Dendritic cell treated with granulocyte-macrophage colony-stimulating factor and Interleukin-4, amounts not matched to agents 40 ng/mL and 50 ng/mL, for 4 days (primary cell): ENCODE data around the gene SV2B.

Experiments used
- H3K27ac Mint-ChIP-seq: one replicate; pipeline ENCODE4 v1.8.0; 2022; ENCODE audit warnings: mild to moderate bottlenecking, mixed read lengths
- H3K27me3 Mint-ChIP-seq: one replicate; pipeline ENCODE4 v1.8.0; 2022; ENCODE audit warnings: mild to moderate bottlenecking, mixed read lengths
- H3K36me3 Mint-ChIP-seq: one replicate; pipeline ENCODE4 v1.8.0; 2022; ENCODE audit warnings: low read depth, mixed read lengths
- H3K4me1 Mint-ChIP-seq: one replicate; pipeline ENCODE4 v1.8.0; 2022; ENCODE audit warnings: low read depth, mixed read lengths
- H3K4me3 Mint-ChIP-seq: one replicate; pipeline ENCODE4 v1.8.0; 2022; ENCODE audit warnings: mild to moderate bottlenecking, moderate library complexity, mixed read lengths
- H3K9me3 Mint-ChIP-seq: one replicate; pipeline ENCODE4 v1.8.0; 2022; ENCODE audit warnings: mixed read lengths
- intact Hi-C: fragments of 100-400 bp; cut with micrococcal nuclease; formaldehyde crosslinking; loops from one replicate; pipeline ENCODE4 v1.15.0; 2022

SV2B gene

GRCh38 chr15:91253605-91254004, 153.5 kb downstream of the SV2B start:
- no peaks in the 10 kb centered on the region for H3K36me3 Mint-ChIP-seq
- intact Hi-C loops, result no loop called here
- H3K27me3 Mint-ChIP-seq, result no peaks in the 10 kb centered on the region
- H3K9me3 Mint-ChIP-seq, result no peaks in the 10 kb centered on the region
- H3K4me1 Mint-ChIP-seq, result peaks cover 59% of the 10 kb centered on the region
- H3K27ac Mint-ChIP-seq, result peak overlapping the region; percentile 26
- H3K4me3 Mint-ChIP-seq, result no peak overlapping the region

- H3K9me3 Mint-ChIP-seq, result no peaks in the 10 kb centered on the region
- H3K27ac Mint-ChIP-seq, result peak overlapping the region; percentile 26
- no peak overlapping the region for H3K4me3 Mint-ChIP-seq
- no peaks in the 10 kb centered on the region for H3K36me3 Mint-ChIP-seq
- intact Hi-C loops, result no loop called here
- H3K27me3 Mint-ChIP-seq, result no peaks in the 10 kb centered on the region
- H3K4me1 Mint-ChIP-seq, result peaks cover 61% of the 10 kb centered on the region
These were observed 154.7 kb downstream of the SV2B start for GRCh38 chr15:91254766-91255165.

GRCh38 chr15:91255670-91256192, 155.7 kb downstream of the SV2B start:
- Mint-ChIP-seq H3K4me3 (no peak overlapping the region), H3K36me3 (no peaks in the 10 kb centered on the region), H3K4me1 (peaks cover 61% of the 10 kb centered on the region), H3K27ac (no peak overlapping the region), H3K27me3 (no peaks in the 10 kb centered on the region), H3K9me3 (no peaks in the 10 kb centered on the region)
- intact Hi-C loops, result no loop called here

- intact Hi-C loops, result no loop called here
- Mint-ChIP-seq H3K4me3 (no peak overlapping the region), H3K4me1 (peaks cover 47% of the 10 kb centered on the region), H3K27me3 (no peaks in the 10 kb centered on the region), H3K27ac (peak overlapping the region; percentile 46), H3K9me3 (no peaks in the 10 kb centered on the region), H3K36me3 (no peaks in the 10 kb centered on the region)
These were observed 157.8 kb downstream of the SV2B start for GRCh38 chr15:91257746-91258414.

GRCh38 chr15:91258415-91258759, 158.3 kb downstream of the SV2B start:
- peak overlapping the region; percentile 46 for H3K27ac Mint-ChIP-seq
- H3K36me3 Mint-ChIP-seq, result no peaks in the 10 kb centered on the region
- H3K4me1 Mint-ChIP-seq, result peaks cover 46% of the 10 kb centered on the region
- H3K4me3 Mint-ChIP-seq, result no peak overlapping the region
- H3K27me3 Mint-ChIP-seq, result no peaks in the 10 kb centered on the region
- H3K9me3 Mint-ChIP-seq, result no peaks in the 10 kb centered on the region
- intact Hi-C loops, result no loop called here

- Mint-ChIP-seq H3K4me3 (no peak overlapping the region), H3K27ac (no peak overlapping the region), H3K4me1 (peaks cover 39% of the 10 kb centered on the region), H3K9me3 (no peaks in the 10 kb centered on the region), H3K27me3 (no peaks in the 10 kb centered on the region), H3K36me3 (no peaks in the 10 kb centered on the region)
- intact Hi-C loops, result no loop called here
These were observed 159.0 kb downstream of the SV2B start for GRCh38 chr15:91259077-91259476.

- H3K36me3 Mint-ChIP-seq, result no peaks in the 10 kb centered on the region
- H3K9me3 Mint-ChIP-seq, result no peaks in the 10 kb centered on the region
- no peak overlapping the region for H3K27ac Mint-ChIP-seq
- H3K4me1 Mint-ChIP-seq, result peaks cover 23% of the 10 kb centered on the region
- H3K4me3 Mint-ChIP-seq, result no peak overlapping the region
- H3K27me3 Mint-ChIP-seq, result no peaks in the 10 kb centered on the region
- intact Hi-C loops, result no loop called here
These were observed 161.3 kb downstream of the SV2B start for GRCh38 chr15:91261345-91261744.

GRCh38 chr15:91263632-91264531, 163.8 kb downstream of the SV2B start:
- H3K36me3 Mint-ChIP-seq, result no peaks in the 10 kb centered on the region
- intact Hi-C loops, result no loop called here
- no peaks in the 10 kb centered on the region for H3K27me3 Mint-ChIP-seq
- H3K4me3 Mint-ChIP-seq, result no peak overlapping the region
- no peaks in the 10 kb centered on the region for H3K9me3 Mint-ChIP-seq
- H3K27ac Mint-ChIP-seq, result no peak overlapping the region
- no peaks in the 10 kb centered on the region for H3K4me1 Mint-ChIP-seq

GRCh38 chr15:91264651-91265351, 164.7 kb downstream of the SV2B start:
- Mint-ChIP-seq H3K27me3 (no peaks in the 10 kb centered on the region), H3K27ac (no peak overlapping the region), H3K9me3 (no peaks in the 10 kb centered on the region), H3K4me3 (peak overlapping the region; percentile 32), H3K4me1 (no peaks in the 10 kb centered on the region), H3K36me3 (no peaks in the 10 kb centered on the region)
- intact Hi-C loops, result no loop called here

GRCh38 chr15:91265416-91265940, 165.4 kb downstream of the SV2B start:
- intact Hi-C loops, result no loop called here
- Mint-ChIP-seq H3K36me3 (no peaks in the 10 kb centered on the region), H3K27ac (no peak overlapping the region), H3K4me3 (no peak overlapping the region), H3K9me3 (no peaks in the 10 kb centered on the region), H3K27me3 (peaks cover under 1% of the 10 kb centered on the region), H3K4me1 (no peaks in the 10 kb centered on the region)

GRCh38 chr15:91268510-91268909, 168.5 kb downstream of the SV2B start:
- peaks cover 14% of the 10 kb centered on the region for H3K27me3 Mint-ChIP-seq
- no peaks in the 10 kb centered on the region for H3K4me1 Mint-ChIP-seq
- H3K4me3 Mint-ChIP-seq, result no peak overlapping the region
- intact Hi-C loops, result no loop called here
- no peaks in the 10 kb centered on the region for H3K9me3 Mint-ChIP-seq
- H3K27ac Mint-ChIP-seq, result no peak overlapping the region
- no peaks in the 10 kb centered on the region for H3K36me3 Mint-ChIP-seq

- H3K36me3 Mint-ChIP-seq, result no peaks in the 10 kb centered on the region
- no peak overlapping the region for H3K4me3 Mint-ChIP-seq
- intact Hi-C loops, result loop anchor here (1.0 to 10.0 kb wide), 2 partner anchors 214 to 316 kb away; partner anchors contain the start of gene RCCD1
- no peaks in the 10 kb centered on the region for H3K4me1 Mint-ChIP-seq
- peaks cover 14% of the 10 kb centered on the region for H3K27me3 Mint-ChIP-seq
- H3K27ac Mint-ChIP-seq, result peak overlapping the region; percentile 13
- peaks cover 1% of the 10 kb centered on the region for H3K9me3 Mint-ChIP-seq
These were observed 170.7 kb downstream of the SV2B start for GRCh38 chr15:91270747-91271146.

- Mint-ChIP-seq H3K36me3 (no peaks in the 10 kb centered on the region), H3K4me3 (no peak overlapping the region), H3K9me3 (peaks cover 10% of the 10 kb centered on the region), H3K4me1 (no peaks in the 10 kb centered on the region), H3K27me3 (peaks cover 17% of the 10 kb centered on the region), H3K27ac (no peak overlapping the region)
- intact Hi-C loops, result loop anchor here (1.0 to 10.0 kb wide), 2 partner anchors 215 to 317 kb away; partner anchors contain the start of gene RCCD1
These were observed 171.6 kb downstream of the SV2B start for GRCh38 chr15:91271565-91272153.
